Kidney glomerular epithelial cell (primary cell): Measurements from ENCODE around the gene DDIAS.
"Not testable (repeated sequence)": the region's sequence is repeated elsewhere in the genome, so short reads cannot be mapped to it uniquely, and the experiment has no call there.

Experiments
- DNase-seq: peaks from one replicate; lab custom pipeline; 2025; lab: John Stamatoyannopoulos, UW

Gene DDIAS

DNA sequence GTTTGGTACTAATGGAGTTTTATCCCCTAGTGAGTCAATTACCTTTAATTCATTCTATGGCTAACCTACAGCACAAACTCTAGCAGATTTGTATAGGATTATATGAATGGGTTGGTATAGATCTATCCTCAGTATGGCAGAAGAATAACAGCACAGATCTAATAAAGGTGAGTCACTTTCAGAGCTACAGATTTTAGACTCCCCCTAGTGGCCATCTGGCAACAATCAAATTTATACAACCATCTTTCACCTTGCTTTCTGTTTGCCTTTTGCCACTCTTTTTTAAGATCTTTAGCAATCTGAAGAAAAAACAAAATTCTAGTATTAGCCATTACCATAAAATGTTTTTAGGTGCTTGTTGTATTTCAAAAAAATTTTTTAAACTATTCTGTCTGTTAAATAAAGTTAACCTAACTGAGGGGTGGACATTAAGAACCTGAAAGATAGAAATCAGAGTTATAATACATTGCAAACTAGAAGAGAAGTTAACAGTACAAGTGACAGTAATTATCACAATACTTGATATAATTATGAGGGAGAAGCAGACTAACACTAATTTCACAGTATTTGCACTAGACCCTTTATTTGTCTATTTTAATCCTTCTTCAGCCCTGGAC, 25.8 kb downstream of the DDIAS start:
- DNase-seq, result peak; percentile 62

DNA sequence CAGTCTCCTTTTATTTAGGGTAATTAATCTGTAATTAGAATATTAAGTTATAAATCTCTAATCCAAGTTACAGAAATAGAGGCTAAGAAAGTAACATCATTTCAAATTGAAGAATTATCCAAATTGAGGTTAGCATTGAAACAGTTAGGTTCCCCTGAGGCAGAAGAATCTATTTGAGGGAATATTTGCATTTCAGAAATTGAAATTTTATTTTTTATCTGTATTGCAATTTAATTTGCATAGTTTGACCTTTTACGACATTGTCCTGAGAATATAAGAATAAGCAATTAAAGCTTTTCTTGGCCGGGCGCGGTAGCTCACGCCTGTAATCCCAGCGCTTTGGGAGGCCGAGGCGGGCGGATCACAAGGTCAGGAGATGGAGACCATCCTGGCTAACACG, 27.6 kb downstream of the DDIAS start:
- no peak for DNase-seq

GRCh38 chr11:82930229-82930628, 28.7 kb downstream of the DDIAS start:
- DNase-seq, result no peak

GRCh38 chr11:82930734-82931133, 29.2 kb downstream of the DDIAS start:
- no peak for DNase-seq

- DNase-seq, result no peak
Measured at GRCh38 chr11:82932564-82932963, 31.0 kb downstream of the DDIAS start.

GRCh38 chr11:82936261-82936660, 34.7 kb downstream of the DDIAS start:
- no peak for DNase-seq

DNA sequence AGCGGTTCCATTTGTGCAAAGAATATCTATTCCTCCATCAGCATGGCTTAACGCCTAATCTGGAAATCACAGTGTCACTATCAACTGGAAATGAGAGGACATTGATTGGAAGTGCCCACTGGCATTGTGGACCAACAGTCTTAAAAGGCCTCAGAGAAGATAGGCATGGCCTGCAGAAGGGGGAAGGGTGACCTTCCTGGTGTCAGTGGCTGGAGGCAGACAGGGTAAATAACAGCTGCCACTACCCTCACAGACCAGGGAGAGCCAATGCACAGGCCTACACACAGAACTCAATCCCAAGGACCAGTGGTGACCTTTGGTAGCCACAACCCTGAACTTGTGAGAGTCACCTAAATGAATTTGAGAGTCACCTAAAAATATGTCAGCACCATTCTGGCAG, 36.0 kb downstream of the DDIAS start:
- DNase-seq, result no peak

DNA sequence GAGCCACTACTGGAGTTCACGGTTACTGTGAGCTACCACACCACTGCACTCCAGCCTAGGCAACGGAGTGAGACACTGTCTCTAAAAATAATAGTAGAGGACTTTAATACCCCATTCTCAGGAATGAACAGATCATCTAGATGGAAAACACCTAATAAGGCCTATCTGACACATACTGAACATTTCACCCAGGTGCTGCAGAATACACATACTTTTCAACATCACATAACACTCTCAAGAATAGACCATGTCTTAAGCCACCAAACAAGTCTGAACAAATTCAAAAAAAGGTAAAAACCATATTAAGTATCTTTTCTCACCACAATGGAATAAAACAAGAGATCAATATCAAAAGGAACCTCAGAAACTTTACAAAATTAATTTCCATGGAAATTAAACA, 37.9 kb downstream of the DDIAS start:
- no peak for DNase-seq

GRCh38 chr11:82942376-82942775, 40.8 kb downstream of the DDIAS start:
- DNase-seq, result no peak

GRCh38 chr11:82943430-82943829, 41.9 kb downstream of the DDIAS start:
- DNase-seq, result not testable (repeated sequence)

- no peak for DNase-seq
Measured at GRCh38 chr11:82944198-82944597, 42.7 kb downstream of the DDIAS start.

DNA sequence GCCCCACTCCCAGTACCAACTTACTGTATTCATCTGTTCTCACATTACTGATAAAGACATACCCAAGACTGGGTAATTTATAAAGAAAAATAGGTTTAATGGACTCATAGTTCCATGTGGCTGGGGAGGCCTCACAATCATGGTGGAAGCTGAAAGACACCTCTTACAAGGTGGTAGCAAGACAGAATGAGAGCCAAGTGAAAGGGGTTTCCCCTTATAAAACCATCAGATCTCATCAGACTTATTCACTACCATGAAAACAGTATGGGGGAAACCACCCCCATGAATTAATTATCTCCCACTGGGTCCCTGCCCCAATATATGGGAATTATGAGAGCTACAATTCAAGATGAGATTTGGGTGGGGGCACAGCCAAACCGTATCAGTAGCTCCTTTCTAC, 43.5 kb downstream of the DDIAS start:
- DNase-seq, result not testable (repeated sequence)

DNA sequence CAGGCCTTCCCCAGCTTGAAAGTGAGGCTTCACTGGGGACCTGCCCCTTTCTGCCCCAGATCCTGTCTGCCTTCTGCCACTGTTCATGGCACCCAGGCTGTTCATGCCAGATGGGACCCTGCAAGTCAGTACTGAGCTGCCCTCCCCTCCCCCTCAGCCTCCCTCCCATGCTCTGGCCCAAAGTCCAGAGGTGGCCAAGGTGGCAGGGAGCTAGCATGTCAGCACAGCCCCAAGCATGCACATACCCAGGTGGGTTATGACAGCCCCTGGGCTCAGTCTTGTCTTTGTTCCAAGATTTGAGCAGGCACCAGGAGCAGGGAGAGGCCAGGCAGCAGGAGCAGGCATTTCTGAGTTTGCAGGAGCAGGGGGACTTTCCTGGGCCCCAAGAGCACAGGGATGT, 44.1 kb downstream of the DDIAS start:
- no peak for DNase-seq

DNA sequence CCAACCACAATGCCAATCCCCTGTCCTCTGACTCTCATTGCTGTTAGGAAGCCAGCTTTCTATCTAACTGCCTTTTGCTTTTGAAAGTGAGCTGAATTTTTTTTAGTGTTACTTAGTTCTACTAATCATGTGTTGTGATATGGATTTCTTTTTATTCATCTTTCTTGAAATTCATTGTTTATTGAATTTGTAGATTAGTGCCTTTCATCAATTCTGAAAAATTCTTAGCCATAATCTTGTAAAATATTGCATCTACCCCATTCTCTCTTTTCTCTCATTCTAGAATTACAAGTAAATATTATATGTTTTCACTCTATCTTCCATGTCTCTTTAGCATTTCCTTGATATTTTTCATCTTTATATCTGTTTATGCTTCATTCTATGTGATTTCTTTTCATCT, 47.8 kb downstream of the DDIAS start:
- DNase-seq, result no peak

GRCh38 chr11:82950502-82950901, 49.0 kb downstream of the DDIAS start:
- not testable (repeated sequence) for DNase-seq

DNA sequence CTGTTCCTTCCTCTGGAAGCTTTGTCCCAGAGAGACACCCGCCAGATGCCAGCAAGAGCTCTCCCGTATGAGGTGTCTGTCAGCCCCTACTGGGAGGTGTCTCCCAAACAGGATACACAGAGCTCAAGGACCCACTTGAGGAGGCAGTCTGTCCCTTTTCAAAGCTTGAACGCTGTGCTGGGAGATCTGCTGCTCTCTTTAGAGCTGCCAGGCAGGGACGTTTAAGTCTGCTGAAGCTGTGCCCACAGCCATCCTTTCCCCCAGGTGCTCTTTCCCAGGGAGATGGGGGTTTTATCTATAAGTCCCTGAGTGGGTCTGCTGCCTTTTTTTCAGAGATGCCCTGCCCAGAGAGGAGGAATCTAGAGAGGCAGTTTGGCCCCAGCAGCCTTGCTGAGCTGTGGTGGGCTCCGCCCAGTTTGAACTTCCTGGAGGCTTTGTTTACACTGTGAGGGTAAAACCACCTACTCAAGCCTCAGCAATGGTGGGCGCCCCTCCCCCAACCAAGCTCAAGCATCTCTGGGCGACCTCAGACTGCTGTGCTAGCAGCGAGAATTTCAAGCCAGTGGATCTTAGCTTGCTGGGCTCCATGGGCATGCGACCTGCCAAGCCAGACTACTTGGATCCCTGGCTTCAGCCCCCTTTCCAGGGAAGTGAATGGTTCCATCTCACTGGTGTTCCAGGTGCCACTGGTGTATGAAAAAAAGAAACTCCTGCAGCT, 54.4 kb downstream of the DDIAS start:
- DNase-seq, result not testable (repeated sequence)

DNA sequence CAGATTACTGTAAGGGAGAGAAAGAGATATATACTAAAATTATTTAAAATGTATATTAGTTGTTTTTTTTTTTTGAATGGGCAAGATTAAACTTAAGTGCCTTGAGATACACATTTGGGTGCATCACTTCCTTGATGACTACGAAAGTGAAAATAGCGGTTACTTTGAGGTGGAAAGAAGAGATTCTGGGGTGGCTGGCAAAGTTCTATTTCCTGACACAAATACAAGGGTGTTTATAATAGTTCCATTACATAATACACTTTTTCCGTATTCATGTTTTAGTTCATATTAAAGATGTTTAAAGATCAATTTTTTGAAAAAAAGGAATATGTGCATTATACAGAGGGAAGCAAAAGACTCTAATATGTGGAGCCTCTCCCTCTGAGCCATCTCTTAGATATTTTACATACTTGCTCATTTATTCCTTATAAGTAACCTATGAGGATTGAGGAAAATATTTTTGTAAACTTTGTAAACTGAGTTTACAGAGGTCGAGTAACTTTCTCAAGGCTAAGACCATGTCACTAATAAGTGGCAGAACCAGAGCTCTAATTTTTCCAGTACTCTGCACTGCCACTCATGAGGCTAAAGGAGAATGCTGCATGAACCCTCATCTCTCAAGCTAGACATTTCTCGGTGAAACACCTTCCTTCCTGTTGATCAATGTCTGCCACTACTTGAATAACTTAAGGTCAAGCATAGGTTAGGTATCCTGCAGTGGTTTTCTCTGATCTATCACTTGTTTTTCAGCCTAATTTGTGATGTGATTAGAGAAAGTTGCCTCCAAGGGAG, 58.6 kb downstream of the DDIAS start:
- no peak for DNase-seq

DNA sequence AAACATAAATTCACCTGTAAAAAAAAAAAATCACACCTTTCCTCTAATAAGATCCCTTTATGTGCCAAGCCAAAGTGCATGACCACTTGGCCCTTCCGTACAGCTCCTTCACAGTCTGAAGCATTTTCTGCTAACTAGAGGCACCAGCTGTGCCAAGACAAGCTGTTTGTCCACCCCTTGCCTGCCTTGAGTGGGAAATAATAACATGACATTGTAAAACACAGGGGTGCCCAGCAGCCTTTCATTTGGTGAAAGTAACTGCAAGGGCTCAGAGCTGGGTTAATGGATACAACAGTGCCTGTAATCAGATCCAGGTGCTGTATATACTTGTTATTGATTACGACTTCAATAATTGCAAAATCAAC, 59.2 kb downstream of the DDIAS start:
- no peak for DNase-seq

- DNase-seq, result not testable (repeated sequence)
Measured at GRCh38 chr11:82962021-82962420, 60.5 kb downstream of the DDIAS start.

DNA sequence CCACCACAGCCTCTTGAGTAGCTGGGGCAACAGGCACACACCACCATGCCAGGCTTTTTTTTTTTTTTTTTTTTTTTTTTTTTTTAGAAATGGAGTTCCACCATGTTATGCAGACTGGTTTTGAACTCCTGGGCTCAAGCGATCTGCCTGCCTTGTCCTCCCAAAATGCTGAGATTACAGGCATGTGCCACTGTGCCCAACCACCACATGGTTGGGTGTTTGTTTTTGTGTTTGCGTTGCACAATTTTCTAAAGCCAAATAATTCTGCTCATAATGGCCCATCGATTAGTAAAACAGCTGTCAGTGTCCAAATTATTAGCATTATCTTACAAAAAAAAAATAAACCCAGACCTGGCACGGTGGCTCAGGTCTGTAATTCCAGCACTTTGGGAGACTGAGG, 65.8 kb downstream of the DDIAS start:
- no peak for DNase-seq

DNA sequence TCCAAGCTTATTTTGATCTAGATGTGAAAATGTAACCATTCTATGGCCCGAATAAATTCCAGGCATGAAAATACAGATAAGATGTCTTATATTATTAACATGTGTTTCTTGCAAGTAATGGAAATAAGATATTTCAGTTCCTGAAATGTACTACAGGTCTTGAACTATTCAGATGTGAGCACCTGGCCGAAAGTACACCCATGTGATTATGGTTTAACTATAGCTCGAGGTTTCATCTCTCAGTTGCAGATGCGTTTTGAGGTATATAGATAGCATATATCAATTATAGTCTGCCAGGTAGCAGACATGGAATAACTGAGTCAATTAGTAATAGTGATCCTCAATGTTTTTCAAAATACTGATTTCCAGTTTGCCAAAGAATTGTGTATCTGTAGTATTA, 68.3 kb downstream of the DDIAS start:
- no peak for DNase-seq

DNA sequence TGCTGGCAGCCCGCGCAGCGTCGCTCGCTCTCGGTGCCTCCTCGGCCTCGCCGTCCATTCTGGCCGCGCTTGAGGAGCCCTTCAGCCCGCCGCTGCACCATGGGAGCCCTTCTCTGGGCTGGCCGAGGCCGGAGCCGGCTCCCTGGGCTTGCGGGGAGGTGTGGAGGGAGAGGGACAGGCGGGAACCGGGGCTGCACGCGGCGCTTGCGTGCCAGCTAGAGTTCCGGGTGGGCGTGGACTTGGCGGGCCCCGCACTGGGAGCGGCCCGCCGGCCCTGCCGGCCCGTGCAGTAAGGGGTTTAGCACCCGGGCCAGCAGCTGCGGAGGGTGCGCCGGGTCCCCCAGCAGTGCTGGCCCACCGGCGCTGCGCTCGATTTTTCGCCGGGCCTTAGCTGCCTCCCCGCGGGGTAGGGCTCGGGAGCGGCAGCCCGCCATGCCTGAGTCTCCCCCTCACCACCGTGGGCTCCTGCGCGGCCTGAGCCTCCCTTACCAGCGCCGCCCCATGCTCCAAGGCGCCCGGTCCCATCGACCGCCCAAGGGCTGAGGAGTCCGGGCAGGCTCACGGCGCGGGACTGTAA, 69.1 kb downstream of the DDIAS start:
- DNase-seq, result not testable (repeated sequence)

- not testable (repeated sequence) for DNase-seq
Measured at GRCh38 chr11:82971519-82971946, 70.0 kb downstream of the DDIAS start.
